HEK293 (cell line): Measurements from ENCODE around the gene MLXIPL.

Source experiments
- GLI4 ChIP-seq: fragments of 450-650 bp; formaldehyde crosslinking; IDR thresholded peaks from 2 replicates; pipeline ENCODE4 v1.5.1; 2016; ENCODE audit warnings: missing biosample characterization, missing genetic modification characterization
- PATZ1 ChIP-seq: fragments of 450-650 bp; formaldehyde crosslinking; IDR thresholded peaks from 2 replicates; pipeline ENCODE4 v1.5.1; 2016; ENCODE audit warnings: missing biosample characterization, missing genetic modification characterization
- SCRT2 ChIP-seq: fragments of 450-650 bp; formaldehyde crosslinking; IDR thresholded peaks from 2 replicates; pipeline ENCODE4 v1.5.1; 2016; ENCODE audit warnings: missing biosample characterization, missing genetic modification characterization
- TRIM28 ChIP-seq: IDR thresholded peaks from 2 replicates; pipeline ENCODE4 v1.6.1; 2011; ENCODE audit warnings: low read length, control low read depth, borderline replicate concordance
- WT1 ChIP-seq: fragments of 450-650 bp; formaldehyde crosslinking; IDR thresholded peaks from 2 replicates; pipeline ENCODE4 v1.5.1; 2016; ENCODE audit warnings: missing biosample characterization, missing genetic modification characterization
- ZFP69B ChIP-seq: fragments of 450-650 bp; formaldehyde crosslinking; IDR thresholded peaks from 2 replicates; pipeline ENCODE4 v1.5.1; 2016; ENCODE audit warnings: missing biosample characterization, missing genetic modification characterization
- ZIC2 ChIP-seq: fragments of 450-650 bp; formaldehyde crosslinking; IDR thresholded peaks from 2 replicates; pipeline ENCODE4 v1.5.1; 2016; ENCODE audit warnings: missing biosample characterization, missing genetic modification characterization
- ZNF112 ChIP-seq: fragments of 450-650 bp; formaldehyde crosslinking; IDR thresholded peaks from 2 replicates; pipeline ENCODE4 v1.5.0; 2017; ENCODE audit warnings: missing biosample characterization, missing genetic modification characterization
- ZNF18 ChIP-seq: fragments of 450-650 bp; formaldehyde crosslinking; IDR thresholded peaks from 2 replicates; pipeline ENCODE4 v1.5.1; 2016; ENCODE audit warnings: missing biosample characterization, missing genetic modification characterization
- ZNF202 ChIP-seq: fragments of 450-650 bp; formaldehyde crosslinking; IDR thresholded peaks from 2 replicates; pipeline ENCODE4 v1.5.1; 2016; ENCODE audit warnings: missing biosample characterization, missing genetic modification characterization, borderline replicate concordance
- ZNF266 ChIP-seq: fragments of 450-650 bp; formaldehyde crosslinking; IDR thresholded peaks from 2 replicates; pipeline ENCODE4 v1.5.1; 2016; ENCODE audit warnings: missing biosample characterization, missing genetic modification characterization, low read depth
- ZNF366 ChIP-seq: fragments of 450-650 bp; formaldehyde crosslinking; conservative IDR thresholded peaks from 2 replicates; pipeline ENCODE4 v1.5.1; 2016; ENCODE audit warnings: missing biosample characterization, missing genetic modification characterization
- ZNF37A ChIP-seq: fragments of 450-650 bp; IDR thresholded peaks from 2 replicates; pipeline ENCODE4 v1.5.1; 2018; ENCODE audit warnings: missing biosample characterization, missing genetic modification characterization
- ZNF404 ChIP-seq: fragments of 450-650 bp; formaldehyde crosslinking; IDR thresholded peaks from 2 replicates; pipeline ENCODE4 v1.5.1; 2017; ENCODE audit warnings: missing biosample characterization, missing genetic modification characterization
- ZNF501 ChIP-seq: fragments of 450-650 bp; formaldehyde crosslinking; IDR thresholded peaks from 2 replicates; pipeline ENCODE4 v1.5.1; 2016; ENCODE audit warnings: missing biosample characterization, missing genetic modification characterization
- ZNF548 ChIP-seq: fragments of 450-650 bp; formaldehyde crosslinking; IDR thresholded peaks from 2 replicates; pipeline ENCODE4 v1.5.1; 2016; ENCODE audit warnings: missing biosample characterization, missing genetic modification characterization
- ZNF580 ChIP-seq: fragments of 450-650 bp; formaldehyde crosslinking; IDR thresholded peaks from 2 replicates; pipeline ENCODE4 v1.5.1; 2016; ENCODE audit warnings: missing biosample characterization, missing genetic modification characterization
- ZNF623 ChIP-seq: fragments of 450-650 bp; formaldehyde crosslinking; IDR thresholded peaks from 2 replicates; pipeline ENCODE4 v1.5.1; 2016; ENCODE audit warnings: missing biosample characterization, missing genetic modification characterization
- ZNF645 ChIP-seq: fragments of 450-650 bp; formaldehyde crosslinking; IDR thresholded peaks from 2 replicates; pipeline ENCODE4; 2016; ENCODE audit warnings: missing biosample characterization, missing genetic modification characterization
- ZNF677 ChIP-seq: fragments of 450-650 bp; IDR thresholded peaks from 2 replicates; pipeline ENCODE4 v1.5.0; 2018; ENCODE audit warnings: missing biosample characterization, mild to moderate bottlenecking, missing genetic modification characterization, moderate library complexity
- ZNF707 ChIP-seq: fragments of 450-650 bp; formaldehyde crosslinking; IDR thresholded peaks from 2 replicates; pipeline ENCODE4 v1.5.1; 2016; ENCODE audit warnings: missing biosample characterization, missing genetic modification characterization
- ZSCAN16 ChIP-seq: fragments of 450-650 bp; formaldehyde crosslinking; IDR thresholded peaks from 2 replicates; pipeline ENCODE4 v1.5.1; 2016; ENCODE audit warnings: missing biosample characterization, missing genetic modification characterization
- TF ChIP-seq, protein P1 (sequence below): fragments of 450-650 bp; formaldehyde crosslinking; IDR thresholded peaks from 2 replicates; pipeline ENCODE4 v1.5.1; 2017; ENCODE audit warnings: missing biosample characterization, missing genetic modification characterization
- TF ChIP-seq, protein P2 (sequence below): fragments of 450-650 bp; formaldehyde crosslinking; IDR thresholded peaks from 2 replicates; pipeline ENCODE4 v1.5.1; 2017; ENCODE audit warnings: missing biosample characterization, missing genetic modification characterization
- TF ChIP-seq, protein P3 (sequence below): fragments of 450-650 bp; formaldehyde crosslinking; IDR thresholded peaks from 2 replicates; pipeline ENCODE4 v1.5.1; 2016; ENCODE audit warnings: missing biosample characterization, missing genetic modification characterization
- TF ChIP-seq, protein P4 (sequence below): fragments of 450-650 bp; formaldehyde crosslinking; IDR thresholded peaks from 2 replicates; pipeline ENCODE4 v1.5.1; 2017; ENCODE audit warnings: missing biosample characterization, missing genetic modification characterization

Gene MLXIPL

GRCh38 chr7:73612598-73613269 is 11.6 kb downstream of the MLXIPL start (continued):
- TF ChIP-seq ZNF112 (tag by site-specific recombination) (no peak), ZFP69B (tag by site-specific recombination) (no peak), ZNF623 (tag by site-specific recombination) (no peak), ZNF580 (tag by site-specific recombination) (no peak), ZNF266 (tag by site-specific recombination) (no peak), ZNF501 (tag by site-specific recombination) (no peak), PATZ1 (tag by site-specific recombination) (peak; percentile 68), GLI4 (no peak), ZSCAN16 (tag by site-specific recombination) (no peak), ZNF202 (no peak), SCRT2 (tag by site-specific recombination) (no peak), WT1 (tag by site-specific recombination) (no peak; the same call in 1 of the 2 replicates), ZNF404 (no peak), ZNF366 (tag by site-specific recombination) (no peak; the same call in none of the 2 replicates), ZNF37A (tag by site-specific recombination) (no peak), ZNF645 (tag by site-specific recombination) (no peak), ZNF548 (no peak), ZNF677 (tag by site-specific recombination) (no peak), TRIM28 (no peak), ZIC2 (tag by site-specific recombination) (peak; percentile 89), ZNF707 (tag by site-specific recombination) (no peak), ZNF18 (tag by site-specific recombination) (no peak)
- TF ChIP-seq, protein P1, sequence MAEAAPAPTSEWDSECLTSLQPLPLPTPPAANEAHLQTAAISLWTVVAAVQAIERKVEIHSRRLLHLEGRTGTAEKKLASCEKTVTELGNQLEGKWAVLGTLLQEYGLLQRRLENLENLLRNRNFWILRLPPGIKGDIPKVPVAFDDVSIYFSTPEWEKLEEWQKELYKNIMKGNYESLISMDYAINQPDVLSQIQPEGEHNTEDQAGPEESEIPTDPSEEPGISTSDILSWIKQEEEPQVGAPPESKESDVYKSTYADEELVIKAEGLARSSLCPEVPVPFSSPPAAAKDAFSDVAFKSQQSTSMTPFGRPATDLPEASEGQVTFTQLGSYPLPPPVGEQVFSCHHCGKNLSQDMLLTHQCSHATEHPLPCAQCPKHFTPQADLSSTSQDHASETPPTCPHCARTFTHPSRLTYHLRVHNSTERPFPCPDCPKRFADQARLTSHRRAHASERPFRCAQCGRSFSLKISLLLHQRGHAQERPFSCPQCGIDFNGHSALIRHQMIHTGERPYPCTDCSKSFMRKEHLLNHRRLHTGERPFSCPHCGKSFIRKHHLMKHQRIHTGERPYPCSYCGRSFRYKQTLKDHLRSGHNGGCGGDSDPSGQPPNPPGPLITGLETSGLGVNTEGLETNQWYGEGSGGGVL (tag by site-specific recombination) = peak; percentile 52
- TF ChIP-seq, protein P2, sequence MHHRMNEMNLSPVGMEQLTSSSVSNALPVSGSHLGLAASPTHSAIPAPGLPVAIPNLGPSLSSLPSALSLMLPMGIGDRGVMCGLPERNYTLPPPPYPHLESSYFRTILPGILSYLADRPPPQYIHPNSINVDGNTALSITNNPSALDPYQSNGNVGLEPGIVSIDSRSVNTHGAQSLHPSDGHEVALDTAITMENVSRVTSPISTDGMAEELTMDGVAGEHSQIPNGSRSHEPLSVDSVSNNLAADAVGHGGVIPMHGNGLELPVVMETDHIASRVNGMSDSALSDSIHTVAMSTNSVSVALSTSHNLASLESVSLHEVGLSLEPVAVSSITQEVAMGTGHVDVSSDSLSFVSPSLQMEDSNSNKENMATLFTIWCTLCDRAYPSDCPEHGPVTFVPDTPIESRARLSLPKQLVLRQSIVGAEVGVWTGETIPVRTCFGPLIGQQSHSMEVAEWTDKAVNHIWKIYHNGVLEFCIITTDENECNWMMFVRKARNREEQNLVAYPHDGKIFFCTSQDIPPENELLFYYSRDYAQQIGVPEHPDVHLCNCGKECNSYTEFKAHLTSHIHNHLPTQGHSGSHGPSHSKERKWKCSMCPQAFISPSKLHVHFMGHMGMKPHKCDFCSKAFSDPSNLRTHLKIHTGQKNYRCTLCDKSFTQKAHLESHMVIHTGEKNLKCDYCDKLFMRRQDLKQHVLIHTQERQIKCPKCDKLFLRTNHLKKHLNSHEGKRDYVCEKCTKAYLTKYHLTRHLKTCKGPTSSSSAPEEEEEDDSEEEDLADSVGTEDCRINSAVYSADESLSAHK (tag by site-specific recombination) = no peak
- TF ChIP-seq, protein P3, sequence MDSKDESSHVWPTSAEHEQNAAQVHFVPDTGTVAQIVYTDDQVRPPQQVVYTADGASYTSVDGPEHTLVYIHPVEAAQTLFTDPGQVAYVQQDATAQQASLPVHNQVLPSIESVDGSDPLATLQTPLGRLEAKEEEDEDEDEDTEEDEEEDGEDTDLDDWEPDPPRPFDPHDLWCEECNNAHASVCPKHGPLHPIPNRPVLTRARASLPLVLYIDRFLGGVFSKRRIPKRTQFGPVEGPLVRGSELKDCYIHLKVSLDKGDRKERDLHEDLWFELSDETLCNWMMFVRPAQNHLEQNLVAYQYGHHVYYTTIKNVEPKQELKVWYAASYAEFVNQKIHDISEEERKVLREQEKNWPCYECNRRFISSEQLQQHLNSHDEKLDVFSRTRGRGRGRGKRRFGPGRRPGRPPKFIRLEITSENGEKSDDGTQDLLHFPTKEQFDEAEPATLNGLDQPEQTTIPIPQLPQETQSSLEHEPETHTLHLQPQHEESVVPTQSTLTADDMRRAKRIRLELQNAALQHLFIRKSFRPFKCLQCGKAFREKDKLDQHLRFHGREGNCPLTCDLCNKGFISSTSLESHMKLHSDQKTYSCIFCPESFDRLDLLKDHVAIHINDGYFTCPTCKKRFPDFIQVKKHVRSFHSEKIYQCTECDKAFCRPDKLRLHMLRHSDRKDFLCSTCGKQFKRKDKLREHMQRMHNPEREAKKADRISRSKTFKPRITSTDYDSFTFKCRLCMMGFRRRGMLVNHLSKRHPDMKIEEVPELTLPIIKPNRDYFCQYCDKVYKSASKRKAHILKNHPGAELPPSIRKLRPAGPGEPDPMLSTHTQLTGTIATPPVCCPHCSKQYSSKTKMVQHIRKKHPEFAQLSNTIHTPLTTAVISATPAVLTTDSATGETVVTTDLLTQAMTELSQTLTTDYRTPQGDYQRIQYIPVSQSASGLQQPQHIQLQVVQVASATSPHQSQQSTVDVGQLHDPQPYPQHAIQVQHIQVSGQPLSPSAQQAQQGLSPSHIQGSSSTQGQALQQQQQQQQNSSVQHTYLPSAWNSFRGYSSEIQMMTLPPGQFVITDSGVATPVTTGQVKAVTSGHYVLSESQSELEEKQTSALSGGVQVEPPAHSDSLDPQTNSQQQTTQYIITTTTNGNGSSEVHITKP (tag by site-specific recombination) = peak; percentile 93
- TF ChIP-seq, protein P4, sequence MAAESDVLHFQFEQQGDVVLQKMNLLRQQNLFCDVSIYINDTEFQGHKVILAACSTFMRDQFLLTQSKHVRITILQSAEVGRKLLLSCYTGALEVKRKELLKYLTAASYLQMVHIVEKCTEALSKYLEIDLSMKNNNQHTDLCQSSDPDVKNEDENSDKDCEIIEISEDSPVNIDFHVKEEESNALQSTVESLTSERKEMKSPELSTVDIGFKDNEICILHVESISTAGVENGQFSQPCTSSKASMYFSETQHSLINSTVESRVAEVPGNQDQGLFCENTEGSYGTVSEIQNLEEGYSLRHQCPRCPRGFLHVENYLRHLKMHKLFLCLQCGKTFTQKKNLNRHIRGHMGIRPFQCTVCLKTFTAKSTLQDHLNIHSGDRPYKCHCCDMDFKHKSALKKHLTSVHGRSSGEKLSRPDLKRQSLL = no peak
